Esophagus muscularis mucosa (tissue), 4 donors: ENCODE results near the gene P2RY6. TPM values are rescaled to one million over a fixed set of nuclear protein-coding genes. Genes with fewer than 3 reads are reported as not detected.

Experiments used
- DNase-seq: peaks from one replicate; pipeline ENCODE4 v3.0.0-alpha.2; 2017; ENCODE audit errors: extremely low spot score
- H3K27ac ChIP-seq, 4 donors: fragments of 200-600 bp; sonication (generic); replicated peaks in 1 of 4; 1 replicate in 3 of 4; 2 replicates in 1 of 4; pipeline ENCODE4 v1.5.1; 2016 to 2019; ENCODE audit warnings: mild to moderate bottlenecking in 1 of 4
- H3K27me3 ChIP-seq, 4 donors: fragments of 200-600 bp; sonication (generic); one replicate each; pipeline versions ENCODE4 v1.5.1 to v1.6.0; 2016 to 2019
- H3K36me3 ChIP-seq, 4 donors: fragments of 200-600 bp; sonication (generic); one replicate each; pipeline ENCODE4 v1.5.1; 2016 to 2019
- H3K4me1 ChIP-seq, 4 donors: fragments of 200-600 bp; sonication (generic); one replicate each; pipeline ENCODE4 v1.5.1; 2016 to 2019
- H3K4me3 ChIP-seq, 4 donors: fragments of 200-600 bp; sonication (generic); 1 replicate in 2 of 4; 2 replicates in 2 of 4; pipeline ENCODE4 v1.5.1; 2016 to 2019; ENCODE audit warnings: mild to moderate bottlenecking in 4 of 4, moderate library complexity in 1 of 4
- H3K9me3 ChIP-seq, 4 donors: fragments of 200-600 bp; sonication (generic); 1 replicate in 3 of 4; 2 replicates in 1 of 4; pipeline ENCODE4 v1.5.1; 2016 to 2019
- CTCF ChIP-seq, 3 experiments: fragments of 200-600 bp in 2 of 3; fragments of 450-650 bp in 1 of 3; sonication (generic) in 2 of 3; IDR thresholded peaks; one replicate each; pipeline ENCODE4 v1.5.1; 2017 to 2019; ENCODE audit warnings: antibody characterized with exemption in 3 of 3, mild to moderate bottlenecking in 2 of 3, moderate library complexity in 1 of 3
- EP300 ChIP-seq: sonication (generic); formaldehyde crosslinking; IDR thresholded peaks from one replicate; pipeline ENCODE4 v1.6.1; 2017; ENCODE audit warnings: antibody characterized with exemption
- POLR2A ChIP-seq: fragments of 450-650 bp; IDR thresholded peaks from one replicate; pipeline ENCODE4 v1.6.1; 2017; ENCODE audit warnings: antibody characterized with exemption, moderate library complexity, mild to moderate bottlenecking, low read depth
- POLR2AphosphoS5 ChIP-seq, 2 donors: sonication (generic); formaldehyde crosslinking; IDR thresholded peaks; one replicate each; pipeline ENCODE4 v1.6.1; 2017; ENCODE audit warnings: antibody characterized with exemption in 2 of 2
- WGBS: methylation state at CpG from one replicate; pipeline ENCODE4 v1.1.5; 2018; 5-methylcytosine and 5-hydroxymethylcytosine counted together
- intact Hi-C: fragments of 100-400 bp; cut with DNase I; formaldehyde crosslinking; loops from one replicate; pipeline ENCODE4 v1.15.1; 2023
- total RNA-seq, 4 donors: library from RNA; depleted of rRNA; stranded (reverse); fragments of >200 nt; gene quantifications; one replicate each; pipeline versions ENCODE4 v1.1.0 to v1.2.1, GENCODE V29; 2016

Gene P2RY6
- total RNA-seq, 4 donors from 2014 or later: 1.6 to 4.8 (median 2.4) TPM

- 91% methylated on average over 9 of the region's 10 CpGs for WGBS
- DNase-seq: no peak
- H3K36me3 ChIP-seq: no peaks in the 10 kb centered on the region
- peaks cover 4 to 9% (median 6%) of the 10 kb centered on the region in 4 donors for H3K4me1 ChIP-seq
- H3K27ac ChIP-seq: no peak overlapping the region
- intact Hi-C loops: loop anchor here (5.0 kb wide), 1 partner anchor 93 kb away; no protein-coding TSS in a partner anchor
- no peaks in the 10 kb centered on the region for H3K9me3 ChIP-seq
- TF ChIP-seq EP300 (no peak), CTCF (IDR thresholded peaks at IDR 0.05) (no peak), POLR2AphosphoS5 (IDR thresholded peaks at IDR 0.05) (no peak), POLR2A (no peak)
- no peak overlapping the region for H3K4me3 ChIP-seq
- H3K27me3 ChIP-seq: no peaks in the 10 kb centered on the region
Observed at GRCh38 chr11:73299751-73300150, 27.6 kb downstream of the P2RY6 start.

GRCh38 chr11:73306069-73306841 is 34.1 kb downstream of the P2RY6 start:
- 69% methylated on average over 6 of the region's 7 CpGs for WGBS

DNA sequence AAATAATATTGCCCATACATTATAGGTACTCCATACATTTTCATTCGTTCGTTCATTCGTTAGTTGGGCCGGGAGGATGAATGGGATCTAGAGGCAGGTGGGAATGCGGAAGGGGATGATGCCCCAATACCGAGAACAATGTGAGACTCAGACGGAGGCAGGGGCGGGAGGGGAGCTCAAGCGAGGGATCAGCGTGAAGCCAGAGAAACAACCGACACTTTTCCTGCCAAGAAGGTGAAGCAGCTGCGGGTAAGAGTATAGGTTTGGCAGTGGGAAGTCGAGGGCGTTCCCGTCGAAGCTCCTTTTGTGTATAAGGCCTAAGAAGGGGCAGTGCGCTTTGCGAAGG is 34.8 kb downstream of the P2RY6 start:
- no peak for TF ChIP-seq CTCF (IDR thresholded peaks at IDR 0.05)
- TF ChIP-seq POLR2AphosphoS5 (IDR thresholded peaks at IDR 0.05): no peak
- no peak for TF ChIP-seq POLR2A
- no peak for TF ChIP-seq EP300
- Histone ChIP-seq H3K27ac (peak overlapping the region; percentile 94 to 100 (median 97)), H3K36me3 (peaks cover 0 to 10% (median 0%) of the 10 kb centered on the region in 4 donors), H3K9me3 (no peaks in the 10 kb centered on the region), H3K27me3 (no peaks in the 10 kb centered on the region), H3K4me1 (peaks cover 28 to 53% (median 39%) of the 10 kb centered on the region in 4 donors), H3K4me3 (peak overlapping the region; percentile 67 to 82 (median 70))
- 15% methylated on average over 18 of the region's 18 CpGs for WGBS
- DNase-seq: no peak
- intact Hi-C loops: loop anchor here (1.0 kb wide), 1 partner anchor 28 kb away; no protein-coding TSS in a partner anchor

More at GRCh38 chr11:73306069-73306841, 34.1 kb downstream of the P2RY6 start:
- H3K36me3 ChIP-seq: peaks cover 0 to 4% (median 0%) of the 10 kb centered on the region in 4 donors
- no peaks in the 10 kb centered on the region for H3K27me3 ChIP-seq
- no peak for DNase-seq
- peaks cover 21 to 46% (median 32%) of the 10 kb centered on the region in 4 donors for H3K4me1 ChIP-seq
- no peaks in the 10 kb centered on the region for H3K9me3 ChIP-seq
- no peak for TF ChIP-seq CTCF (IDR thresholded peaks at IDR 0.05)
- TF ChIP-seq EP300: no peak
- no peak for TF ChIP-seq POLR2AphosphoS5 (IDR thresholded peaks at IDR 0.05)
- TF ChIP-seq POLR2A: no peak
- intact Hi-C loops: no loop called here
- no peak overlapping the region for H3K4me3 ChIP-seq
- peak overlapping the region; percentile 94 to 100 (median 97) for H3K27ac ChIP-seq

DNA sequence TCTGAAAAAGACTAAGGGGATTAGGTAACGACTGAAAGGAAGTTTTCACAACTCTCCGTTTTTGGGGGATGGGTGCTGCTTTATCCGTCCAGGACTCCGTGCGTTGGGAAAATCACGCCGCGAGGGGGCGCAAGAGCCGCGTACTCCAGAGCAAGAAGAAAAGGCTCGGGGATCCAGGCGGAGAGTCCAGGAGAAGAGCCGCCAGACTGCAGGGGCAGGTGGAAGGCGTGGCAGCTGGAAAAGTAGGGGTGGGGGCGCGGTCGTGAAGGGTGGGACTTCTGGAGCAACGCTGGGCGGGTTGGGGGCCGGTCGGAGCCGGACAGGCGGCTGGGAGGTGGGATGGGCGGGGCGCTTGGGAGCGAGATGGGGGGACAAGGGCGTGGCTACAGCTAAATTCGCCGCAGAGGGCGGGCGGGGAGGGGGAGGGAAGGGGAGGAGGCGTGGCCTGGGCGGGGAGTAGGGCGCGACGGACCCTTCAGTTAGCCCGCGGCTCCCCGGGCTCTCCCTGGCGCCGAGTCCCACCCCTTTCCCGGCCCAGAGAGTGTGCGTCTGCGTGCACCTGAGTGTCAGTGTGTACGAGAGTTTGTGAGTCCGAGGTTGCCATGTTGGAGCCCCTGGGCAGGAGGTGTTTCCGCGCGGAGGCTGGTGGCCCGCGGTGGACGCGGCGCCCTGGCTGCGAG is 35.3 kb downstream of the P2RY6 start:
- Histone ChIP-seq H3K27ac (peak overlapping the region; percentile 94 to 100 (median 97)), H3K4me1 (peaks cover 33 to 58% (median 44%) of the 10 kb centered on the region in 4 donors), H3K9me3 (no peaks in the 10 kb centered on the region), H3K36me3 (peaks cover 0 to 10% (median 0%) of the 10 kb centered on the region in 4 donors), H3K27me3 (no peaks in the 10 kb centered on the region), H3K4me3 (peak overlapping the region; percentile 67 to 82 (median 70))
- TF ChIP-seq EP300 (no peak), POLR2AphosphoS5 (IDR thresholded peaks at IDR 0.05) (peak; percentile 60 to 87), CTCF (IDR thresholded peaks at IDR 0.05) (peak; percentile 88 to 93 (median 91)), POLR2A (no peak)
- intact Hi-C loops: loop anchor here (1.0 kb wide), 1 partner anchor 28 kb away; no protein-coding TSS in a partner anchor
- peak; percentile 100 for DNase-seq
- WGBS: 0% methylated on average over 26 of the region's 56 CpGs
